SK-N-SH (cell line): ENCODE results near the gene INTS14. TPM values are rescaled to one million over a fixed set of nuclear protein-coding genes. Genes with fewer than 3 reads are reported as not detected.

Source experiments
- CTCF ChIA-PET: fragments of 300-600, 350-600 bp; formaldehyde crosslinking; extraction: SDS; loops from one replicate; lab custom pipeline; 2021; lab: Yijun Ruan, JAX
- POLR2A ChIA-PET: fragments of 350-600 bp; sonication (Branson Sonifier 250); formaldehyde crosslinking; extraction: SDS; loops from one replicate; lab custom pipeline; 2020; ENCODE audit warnings: antibody characterized with exemption, inconsistent platforms; lab: Yijun Ruan, JAX
- DNase-seq: peaks from one replicate; pipeline ENCODE4 v3.0.0; 2012
- H2AFZ ChIP-seq: fragments of 200-600 bp; sonication (generic); 2 replicates; pipeline ENCODE4 v1.8.1; 2016; ENCODE audit warnings: antibody characterized with exemption, mild to moderate bottlenecking, low read depth
- H3F3A ChIP-seq: fragments of 200-600 bp; sonication (generic); replicated peaks from 2 replicates; pipeline ENCODE3; 2016; ENCODE audit warnings: antibody characterized with exemption, mild to moderate bottlenecking; ENCODE audit not compliant: insufficient read depth
- H3K27ac ChIP-seq, 2 experiments: fragments of 200-500 bp in 1 of 2; fragments of 200-600 bp in 1 of 2; sonication (Bioruptor generic) in 1 of 2; sonication (generic), shearing (Covaris generic) in 1 of 2; 2 replicates each; pipeline versions ENCODE4 v1.5.1 to v1.6.1; 2014 to 2016; ENCODE audit warnings: low read depth in 2 of 2, inconsistent platforms in 1 of 2, low read length in 1 of 2, mild to moderate bottlenecking in 1 of 2, mixed read lengths in 1 of 2
- H3K27me3 ChIP-seq: fragments of 200-600 bp; sonication (generic), shearing (Covaris generic); 2 replicates; pipeline ENCODE4 v1.6.1; 2016; ENCODE audit warnings: mixed run types; ENCODE audit not compliant: insufficient read depth
- H3K36me3 ChIP-seq, 2 experiments: fragments of 200-500 bp in 1 of 2; fragments of 200-600 bp in 1 of 2; sonication (Bioruptor generic) in 1 of 2; sonication (generic) in 1 of 2; replicated peaks in 1 of 2; 2 replicates each; pipeline versions ENCODE3 to v1.5.1; 2014 to 2016; ENCODE audit warnings: low read length in 1 of 2, mild to moderate bottlenecking in 1 of 2; ENCODE audit not compliant: insufficient read depth in 2 of 2, control insufficient read depth in 1 of 2
- H3K4me1 ChIP-seq, 2 experiments: fragments of 200-500 bp in 1 of 2; fragments of 200-600 bp in 1 of 2; sonication (Bioruptor generic) in 1 of 2; sonication (generic), shearing (Covaris generic) in 1 of 2; 2 replicates each; pipeline versions ENCODE4 v1.5.1 to v1.6.1; 2014 to 2016; ENCODE audit warnings: low read depth in 1 of 2, low read length in 1 of 2, mixed run types in 1 of 2; ENCODE audit not compliant: insufficient read depth in 2 of 2, control insufficient read depth in 1 of 2
- H3K4me2 ChIP-seq: fragments of 200-600 bp; sonication (generic), shearing (Covaris generic); 2 replicates; pipeline ENCODE4 v1.6.1; 2017; ENCODE audit warnings: mixed run types
- H3K4me3 ChIP-seq, 2 experiments: fragments of 200-500 bp in 1 of 2; fragments of 200-600 bp in 1 of 2; sonication (Bioruptor generic) in 1 of 2; sonication (generic), shearing (Covaris generic) in 1 of 2; 2 replicates each; pipeline versions ENCODE4 v1.5.1 to v1.8.1; 2014 to 2016; ENCODE audit warnings: low read depth in 2 of 2, inconsistent platforms in 1 of 2, low read length in 1 of 2, mild to moderate bottlenecking in 1 of 2, mixed read lengths in 1 of 2, moderate library complexity in 1 of 2
- H3K79me2 ChIP-seq: fragments of 200-600 bp; sonication (generic); 2 replicates; pipeline ENCODE4 v1.8.1; 2017; ENCODE audit warnings: mild to moderate bottlenecking; ENCODE audit not compliant: insufficient read depth
- H3K9ac ChIP-seq: fragments of 200-600 bp; sonication (generic); 2 replicates; pipeline ENCODE4 v1.6.1; 2017; ENCODE audit warnings: mixed run types
- H3K9me2 ChIP-seq: fragments of 200-600 bp; sonication (generic); 2 replicates; pipeline ENCODE4 v1.6.1; 2017; ENCODE audit warnings: mixed run types
- H3K9me3 ChIP-seq: fragments of 200-600 bp; sonication (generic); 2 replicates; pipeline ENCODE4 v1.6.1; 2017; ENCODE audit warnings: mixed run types, mild to moderate bottlenecking, moderate library complexity
- H4K20me1 ChIP-seq: fragments of 200-600 bp; sonication (generic); 2 replicates; pipeline ENCODE4 v1.6.1; 2017; ENCODE audit warnings: mild to moderate bottlenecking, mixed run types; ENCODE audit not compliant: insufficient read depth
- ELF1 ChIP-seq: IDR thresholded peaks from 2 replicates; pipeline ENCODE4 v1.4.0; 2012
- EP300 ChIP-seq, 2 experiments: IDR thresholded peaks; 2 replicates each; pipeline versions ENCODE4 v1.4.0 to v1.6.1; 2012; ENCODE audit warnings: borderline replicate concordance in 1 of 2, low read depth in 1 of 2, low read length in 1 of 2
- FOXJ3 ChIP-seq: sonication (generic); formaldehyde crosslinking; IDR thresholded peaks from 2 replicates; pipeline ENCODE4 v1.5.1; 2020; ENCODE audit warnings: mild to moderate bottlenecking, missing genetic modification reagents
- GABPA ChIP-seq: IDR thresholded peaks from 2 replicates; pipeline ENCODE4 v1.4.0; 2012; ENCODE audit warnings: low read depth, mild to moderate bottlenecking
- RAD21 ChIP-seq: IDR thresholded peaks from 2 replicates; pipeline ENCODE4 v1.6.1; 2012; ENCODE audit warnings: mild to moderate bottlenecking, low read length
- RFX5 ChIP-seq: IDR thresholded peaks from 2 replicates; pipeline ENCODE4 v1.6.1; 2012; ENCODE audit warnings: mild to moderate bottlenecking, improper control_type of control experiment, low read length
- RXRA ChIP-seq: IDR thresholded peaks from 2 replicates; pipeline ENCODE4 v1.4.0; 2012; ENCODE audit warnings: low read depth, mild to moderate bottlenecking, borderline replicate concordance
- SMC3 ChIP-seq: IDR thresholded peaks from 2 replicates; pipeline ENCODE4 v1.6.1; 2012; ENCODE audit warnings: low read depth, low read length, improper control_type of control experiment
- TEAD4 ChIP-seq: IDR thresholded peaks from 2 replicates; pipeline ENCODE4 v1.4.0; 2012; ENCODE audit warnings: mild to moderate bottlenecking, borderline replicate concordance; ENCODE audit not compliant: insufficient read depth
- WGBS: methylation state at CpG from one replicate; pipeline ENCODE4 v1.1.6; 2017; ENCODE audit warnings: low lambda C conversion rate; 5-methylcytosine and 5-hydroxymethylcytosine counted together
- polyA plus RNA-seq, 3 experiments: library from polyadenylated mRNA; depleted of rRNA; stranded (reverse); fragments of >200 nt; gene quantifications; 2 replicates each; pipeline ENCODE4 v1.2.3, GENCODE V29; 2012
- TF ChIP-seq, protein P1 (sequence below): fragments of 150-350 bp; IDR thresholded peaks from 2 replicates; pipeline ENCODE4 v1.6.1; 2017; ENCODE audit warnings: antibody characterized with exemption, low read length, low read depth, borderline replicate concordance
- TF ChIP-seq, protein P2 (sequence below): IDR thresholded peaks from 2 replicates; pipeline ENCODE4 v1.4.0; 2012; ENCODE audit warnings: low read depth, borderline replicate concordance
- TF ChIP-seq, protein P3 (sequence below): IDR thresholded peaks from 2 replicates; pipeline ENCODE4 v1.4.0; 2012; ENCODE audit warnings: low read depth, borderline replicate concordance
- TF ChIP-seq, protein P4 (sequence below): fragments of 200-600 bp; sonication (generic); IDR thresholded peaks from 2 replicates; pipeline ENCODE4 v1.6.1; 2017; ENCODE audit warnings: antibody characterized with exemption, mild to moderate bottlenecking, moderate library complexity

Gene INTS14
- polyA plus RNA-seq, 1 of the 3 experiments (the other 2 are of a cell fraction), result 44.9 TPM

DNA sequence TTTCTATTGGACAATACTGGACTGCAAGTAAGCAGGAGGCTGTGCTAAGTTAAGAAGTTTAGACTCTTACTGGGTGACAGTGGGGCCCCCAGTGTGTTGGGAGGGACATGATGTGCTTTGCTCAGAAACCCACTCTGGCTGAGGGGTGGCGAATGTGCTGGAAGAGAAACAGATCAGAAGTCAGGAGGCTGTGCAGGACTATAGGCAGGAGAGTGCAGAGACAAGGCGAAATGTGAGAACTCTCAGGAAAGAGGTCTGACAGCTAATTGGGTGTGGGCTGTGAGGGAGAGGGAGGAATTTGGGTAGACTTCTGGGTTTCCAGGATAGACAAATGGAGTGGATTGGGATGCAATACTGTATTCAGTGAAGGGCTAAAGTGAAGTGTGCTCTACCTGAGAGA, 22.8 kb upstream of the INTS14 start:
- CTCF ChIA-PET, result no interaction called here
- TF ChIP-seq, protein P1, sequence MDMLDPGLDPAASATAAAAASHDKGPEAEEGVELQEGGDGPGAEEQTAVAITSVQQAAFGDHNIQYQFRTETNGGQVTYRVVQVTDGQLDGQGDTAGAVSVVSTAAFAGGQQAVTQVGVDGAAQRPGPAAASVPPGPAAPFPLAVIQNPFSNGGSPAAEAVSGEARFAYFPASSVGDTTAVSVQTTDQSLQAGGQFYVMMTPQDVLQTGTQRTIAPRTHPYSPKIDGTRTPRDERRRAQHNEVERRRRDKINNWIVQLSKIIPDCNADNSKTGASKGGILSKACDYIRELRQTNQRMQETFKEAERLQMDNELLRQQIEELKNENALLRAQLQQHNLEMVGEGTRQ, result no peak
- TF ChIP-seq, protein P2, sequence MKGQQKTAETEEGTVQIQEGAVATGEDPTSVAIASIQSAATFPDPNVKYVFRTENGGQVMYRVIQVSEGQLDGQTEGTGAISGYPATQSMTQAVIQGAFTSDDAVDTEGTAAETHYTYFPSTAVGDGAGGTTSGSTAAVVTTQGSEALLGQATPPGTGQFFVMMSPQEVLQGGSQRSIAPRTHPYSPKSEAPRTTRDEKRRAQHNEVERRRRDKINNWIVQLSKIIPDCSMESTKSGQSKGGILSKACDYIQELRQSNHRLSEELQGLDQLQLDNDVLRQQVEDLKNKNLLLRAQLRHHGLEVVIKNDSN, result no peak
- TF ChIP-seq FOXJ3 (CRISPR knock-in tag) (no peak), SMC3 (no peak), TEAD4 (no peak), RAD21 (no peak), ELF1 (no peak), RXRA (no peak), EP300 (IDR thresholded peaks at IDR 0.05; ENCODE audit: borderline replicate concordance in 1 of 2, low read depth in 1 of 2, low read length in 1 of 2) (no peak), GABPA (no peak), RFX5 (no peak)
- TF ChIP-seq, protein P3, sequence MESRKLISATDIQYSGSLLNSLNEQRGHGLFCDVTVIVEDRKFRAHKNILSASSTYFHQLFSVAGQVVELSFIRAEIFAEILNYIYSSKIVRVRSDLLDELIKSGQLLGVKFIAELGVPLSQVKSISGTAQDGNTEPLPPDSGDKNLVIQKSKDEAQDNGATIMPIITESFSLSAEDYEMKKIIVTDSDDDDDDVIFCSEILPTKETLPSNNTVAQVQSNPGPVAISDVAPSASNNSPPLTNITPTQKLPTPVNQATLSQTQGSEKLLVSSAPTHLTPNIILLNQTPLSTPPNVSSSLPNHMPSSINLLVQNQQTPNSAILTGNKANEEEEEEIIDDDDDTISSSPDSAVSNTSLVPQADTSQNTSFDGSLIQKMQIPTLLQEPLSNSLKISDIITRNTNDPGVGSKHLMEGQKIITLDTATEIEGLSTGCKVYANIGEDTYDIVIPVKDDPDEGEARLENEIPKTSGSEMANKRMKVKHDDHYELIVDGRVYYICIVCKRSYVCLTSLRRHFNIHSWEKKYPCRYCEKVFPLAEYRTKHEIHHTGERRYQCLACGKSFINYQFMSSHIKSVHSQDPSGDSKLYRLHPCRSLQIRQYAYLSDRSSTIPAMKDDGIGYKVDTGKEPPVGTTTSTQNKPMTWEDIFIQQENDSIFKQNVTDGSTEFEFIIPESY, result no peak
- TF ChIP-seq, protein P4, sequence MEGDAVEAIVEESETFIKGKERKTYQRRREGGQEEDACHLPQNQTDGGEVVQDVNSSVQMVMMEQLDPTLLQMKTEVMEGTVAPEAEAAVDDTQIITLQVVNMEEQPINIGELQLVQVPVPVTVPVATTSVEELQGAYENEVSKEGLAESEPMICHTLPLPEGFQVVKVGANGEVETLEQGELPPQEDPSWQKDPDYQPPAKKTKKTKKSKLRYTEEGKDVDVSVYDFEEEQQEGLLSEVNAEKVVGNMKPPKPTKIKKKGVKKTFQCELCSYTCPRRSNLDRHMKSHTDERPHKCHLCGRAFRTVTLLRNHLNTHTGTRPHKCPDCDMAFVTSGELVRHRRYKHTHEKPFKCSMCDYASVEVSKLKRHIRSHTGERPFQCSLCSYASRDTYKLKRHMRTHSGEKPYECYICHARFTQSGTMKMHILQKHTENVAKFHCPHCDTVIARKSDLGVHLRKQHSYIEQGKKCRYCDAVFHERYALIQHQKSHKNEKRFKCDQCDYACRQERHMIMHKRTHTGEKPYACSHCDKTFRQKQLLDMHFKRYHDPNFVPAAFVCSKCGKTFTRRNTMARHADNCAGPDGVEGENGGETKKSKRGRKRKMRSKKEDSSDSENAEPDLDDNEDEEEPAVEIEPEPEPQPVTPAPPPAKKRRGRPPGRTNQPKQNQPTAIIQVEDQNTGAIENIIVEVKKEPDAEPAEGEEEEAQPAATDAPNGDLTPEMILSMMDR, result no peak
- POLR2A ChIA-PET, result no interaction called here

More for the DNA sequence above, 22.8 kb upstream of the INTS14 start:
- Histone ChIP-seq H4K20me1 (no peaks in the 10 kb centered on the region), H3K9ac (no peak overlapping the region), H3K4me1 (peaks cover 0 to 3% of the 10 kb centered on the region in 2 experiments; a peak in 1 of 4 replicates), H3K9me3 (no peaks in the 10 kb centered on the region), H3F3A (no peaks in the 10 kb centered on the region), H3K9me2 (no peaks in the 10 kb centered on the region), H3K4me3 (no peak overlapping the region), H3K36me3 (no peaks in the 10 kb centered on the region), H3K27ac (no peak overlapping the region), H2AFZ (no peak overlapping the region), H3K79me2 (no peaks in the 10 kb centered on the region), H3K4me2 (no peak overlapping the region), H3K27me3 (no peaks in the 10 kb centered on the region)
- WGBS, result 97% methylated on average over 2 of the region's 2 CpGs
- no peak for DNase-seq
